Measurements from ENCODE around the gene ZBTB18.

The ZBTB18 gene

DNA sequence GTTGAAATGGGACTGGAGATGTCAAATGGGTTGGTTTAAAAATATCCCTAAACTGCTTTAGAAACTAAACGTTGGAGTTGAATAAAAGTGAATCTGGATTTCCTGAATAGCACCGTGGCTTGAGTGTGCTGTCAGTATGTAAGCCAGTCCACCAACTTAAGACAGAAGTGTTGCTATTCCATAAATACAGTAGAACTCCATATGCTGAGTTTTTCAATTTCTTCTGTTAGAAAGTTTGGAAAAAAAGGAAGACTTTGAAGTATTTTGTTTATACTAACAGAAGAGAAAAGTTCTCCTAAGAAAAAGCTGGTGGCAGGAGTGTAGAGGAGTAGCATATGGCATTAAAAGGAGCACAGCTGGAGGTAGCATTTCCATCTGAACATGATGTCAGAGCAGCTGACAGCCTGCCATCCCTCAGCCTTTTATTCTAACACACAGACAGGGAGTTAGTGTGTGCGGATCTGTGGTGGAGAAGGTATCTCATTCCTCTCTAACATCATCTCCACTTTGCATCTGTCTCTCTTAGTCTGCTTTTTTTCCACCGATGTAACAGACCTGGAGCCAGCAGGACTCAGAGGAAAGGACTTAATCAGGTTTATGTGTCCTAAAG lies at the start of gene ZBTB18:
ZBTB18 (plus strand) TSS at position 449 of the 610 bp plus-strand sequence; CDS start at position 598, 149 bp downstream.
- DNase-seq (ENCODE audit: low read depth), result no peak
- H3K4me3 ChIP-seq (ENCODE audit: low read depth, low read length), result peak within 1 kb of the TSS; percentile 69
- TF ChIP-seq, protein P1, sequence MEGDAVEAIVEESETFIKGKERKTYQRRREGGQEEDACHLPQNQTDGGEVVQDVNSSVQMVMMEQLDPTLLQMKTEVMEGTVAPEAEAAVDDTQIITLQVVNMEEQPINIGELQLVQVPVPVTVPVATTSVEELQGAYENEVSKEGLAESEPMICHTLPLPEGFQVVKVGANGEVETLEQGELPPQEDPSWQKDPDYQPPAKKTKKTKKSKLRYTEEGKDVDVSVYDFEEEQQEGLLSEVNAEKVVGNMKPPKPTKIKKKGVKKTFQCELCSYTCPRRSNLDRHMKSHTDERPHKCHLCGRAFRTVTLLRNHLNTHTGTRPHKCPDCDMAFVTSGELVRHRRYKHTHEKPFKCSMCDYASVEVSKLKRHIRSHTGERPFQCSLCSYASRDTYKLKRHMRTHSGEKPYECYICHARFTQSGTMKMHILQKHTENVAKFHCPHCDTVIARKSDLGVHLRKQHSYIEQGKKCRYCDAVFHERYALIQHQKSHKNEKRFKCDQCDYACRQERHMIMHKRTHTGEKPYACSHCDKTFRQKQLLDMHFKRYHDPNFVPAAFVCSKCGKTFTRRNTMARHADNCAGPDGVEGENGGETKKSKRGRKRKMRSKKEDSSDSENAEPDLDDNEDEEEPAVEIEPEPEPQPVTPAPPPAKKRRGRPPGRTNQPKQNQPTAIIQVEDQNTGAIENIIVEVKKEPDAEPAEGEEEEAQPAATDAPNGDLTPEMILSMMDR (IDR thresholded peaks at IDR 0.05; ENCODE audit: low read depth, low read length, missing control alignments), result no peak

DNA sequence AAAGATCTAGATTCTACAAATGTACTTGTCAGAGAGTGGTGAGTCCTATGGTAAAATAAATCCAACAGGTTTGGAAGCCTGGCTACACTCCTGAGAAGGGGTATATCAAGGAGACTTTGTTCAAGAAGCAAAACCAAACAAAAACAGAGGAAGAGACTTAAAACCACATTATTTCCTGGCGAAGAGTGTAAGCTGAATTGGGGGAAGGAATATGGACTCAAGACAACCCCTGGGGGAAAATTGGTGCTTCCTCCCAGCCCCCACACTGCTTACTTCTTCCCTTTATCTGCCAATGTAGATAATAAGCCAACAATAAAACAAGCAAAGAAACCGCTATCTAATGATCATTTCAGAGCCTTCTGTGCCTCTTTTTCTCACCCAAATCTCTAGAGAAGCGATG lies 48.4 kb upstream of the ZBTB18 start:
- DNase-seq (ENCODE audit: low read depth), result no peak
- TF ChIP-seq, protein P1 (IDR thresholded peaks at IDR 0.05; ENCODE audit: low read depth, low read length, missing control alignments), result no peak
- H3K4me3 ChIP-seq (ENCODE audit: low read depth, low read length), result no peak overlapping the region

DNA sequence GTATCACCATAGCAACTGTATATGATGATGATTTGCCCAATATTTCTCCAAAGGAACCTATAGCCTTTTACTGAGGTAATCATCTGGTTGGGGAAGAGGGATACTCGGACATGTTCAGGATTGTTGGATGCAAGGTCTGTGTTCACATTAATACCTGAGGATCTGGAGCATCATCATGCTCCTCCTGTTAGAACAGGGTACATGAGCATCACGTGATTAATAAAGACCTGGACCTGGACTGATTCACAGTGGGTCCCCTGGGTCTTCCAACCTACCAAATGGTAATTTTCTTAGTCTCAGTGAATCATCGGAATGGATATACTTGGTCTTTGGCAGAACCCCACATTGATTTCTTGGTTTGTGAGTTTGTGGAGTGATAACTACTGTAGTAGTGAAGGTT lies 45.6 kb upstream of the ZBTB18 start:
- no peak overlapping the region for H3K4me3 ChIP-seq (ENCODE audit: low read depth, low read length)
- DNase-seq (ENCODE audit: low read depth), result no peak
- TF ChIP-seq, protein P1 (IDR thresholded peaks at IDR 0.05; ENCODE audit: low read depth, low read length, missing control alignments), result no peak

DNA sequence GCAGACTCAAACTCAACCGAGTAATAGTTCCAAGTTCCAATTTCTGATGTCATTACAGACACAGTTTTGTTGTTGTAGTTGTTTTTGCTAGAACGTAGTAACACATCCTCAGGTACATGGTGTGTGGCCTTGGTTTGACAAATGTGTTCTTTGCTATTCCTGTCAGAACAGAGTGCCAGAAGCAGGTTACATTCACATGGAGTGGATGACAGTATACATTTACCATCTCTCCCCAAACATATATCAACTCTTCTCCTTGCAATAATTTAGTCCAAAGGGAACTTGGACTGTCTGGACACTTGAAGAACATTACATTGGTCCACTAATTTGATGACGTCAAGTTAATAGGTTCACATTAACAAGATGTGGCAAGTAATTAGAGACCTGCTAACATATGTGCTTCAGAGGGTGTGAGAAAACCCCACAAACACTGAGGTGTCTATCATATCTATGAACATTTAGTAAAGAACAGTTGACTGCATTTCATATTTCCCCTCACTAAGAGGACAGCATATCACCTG lies 44.6 kb upstream of the ZBTB18 start:
- TF ChIP-seq, protein P1 (IDR thresholded peaks at IDR 0.05; ENCODE audit: low read depth, low read length, missing control alignments), result no peak
- no peak for DNase-seq (ENCODE audit: low read depth)
- H3K4me3 ChIP-seq (ENCODE audit: low read depth, low read length), result no peak overlapping the region

DNA sequence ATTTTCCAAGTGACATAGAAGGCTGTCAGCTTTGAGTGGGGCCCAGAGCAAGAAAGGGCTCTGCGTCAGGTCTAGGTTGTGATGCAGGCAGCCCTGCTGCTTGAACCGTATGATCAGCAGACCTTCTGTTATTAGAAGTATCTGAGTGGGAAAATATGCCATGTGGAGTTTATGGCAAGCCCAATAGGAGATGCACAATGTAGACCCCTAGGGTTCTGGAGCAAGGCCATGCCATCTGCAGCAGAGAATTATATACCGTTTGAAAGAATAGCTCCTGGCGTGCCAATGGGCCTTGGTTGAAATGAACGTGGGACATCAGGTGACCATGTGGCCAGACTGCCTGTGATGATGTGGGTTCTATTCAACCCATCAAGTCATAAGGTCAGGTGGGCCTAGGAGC lies 44.1 kb upstream of the ZBTB18 start:
- TF ChIP-seq, protein P1 (IDR thresholded peaks at IDR 0.05; ENCODE audit: low read depth, low read length, missing control alignments), result no peak
- no peak overlapping the region for H3K4me3 ChIP-seq (ENCODE audit: low read depth, low read length)
- DNase-seq (ENCODE audit: low read depth), result no peak

DNA sequence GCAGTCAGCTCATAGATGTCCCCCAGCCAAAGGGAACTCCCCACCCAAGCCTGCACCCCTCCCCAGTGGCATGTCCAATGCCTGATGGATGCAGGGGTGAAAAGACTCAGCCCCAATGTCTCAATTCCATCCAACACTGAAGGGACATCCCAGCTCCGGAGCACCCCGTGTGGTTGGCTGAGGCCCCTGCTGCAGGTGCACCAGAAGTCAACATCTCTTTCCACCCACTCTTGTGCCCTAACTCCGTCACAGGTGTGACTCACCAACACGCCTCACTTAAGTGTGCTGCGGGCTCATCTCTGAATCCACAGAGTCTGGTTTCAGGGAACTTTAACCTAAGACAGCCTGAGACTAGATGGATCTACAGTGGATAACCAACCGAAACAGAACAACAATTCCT lies 40.9 kb upstream of the ZBTB18 start:
- H3K4me3 ChIP-seq (ENCODE audit: low read depth, low read length), result no peak overlapping the region
- TF ChIP-seq, protein P1 (IDR thresholded peaks at IDR 0.05; ENCODE audit: low read depth, low read length, missing control alignments), result peak; percentile 20
- no peak for DNase-seq (ENCODE audit: low read depth)

DNA sequence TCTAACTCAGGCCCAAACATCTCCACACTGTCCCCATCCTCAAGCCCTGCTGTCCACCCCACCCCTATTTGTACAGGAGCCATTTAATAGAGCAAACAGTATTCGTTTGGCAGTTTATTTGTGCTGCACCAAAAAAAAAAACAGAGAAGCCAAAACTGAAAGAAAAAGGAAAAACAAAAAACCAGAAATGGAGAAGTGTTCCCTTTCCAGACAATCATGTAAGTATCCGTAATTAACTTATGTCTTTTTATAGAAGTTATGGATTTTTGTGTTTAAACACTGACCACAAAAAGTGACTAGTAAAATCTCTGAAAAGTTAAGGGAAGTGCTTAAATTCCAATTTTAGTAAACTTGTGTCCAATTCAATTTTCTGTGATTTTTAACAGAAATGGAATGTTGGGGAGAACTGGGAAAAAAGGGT lies 40.4 kb upstream of the ZBTB18 start:
- TF ChIP-seq, protein P1 (IDR thresholded peaks at IDR 0.05; ENCODE audit: low read depth, low read length, missing control alignments), result no peak
- H3K4me3 ChIP-seq (ENCODE audit: low read depth, low read length), result no peak overlapping the region
- no peak for DNase-seq (ENCODE audit: low read depth)
